Measurements from ENCODE around the gene SMARCA2. TPM values are rescaled to one million over a fixed set of nuclear protein-coding genes. Genes with fewer than 3 reads are reported as not detected.

SMARCA2 gene
- polyA plus RNA-seq, 3 donors from 2014 or later: 20.1 to 41.4 (median 25.2) TPM

DNA sequence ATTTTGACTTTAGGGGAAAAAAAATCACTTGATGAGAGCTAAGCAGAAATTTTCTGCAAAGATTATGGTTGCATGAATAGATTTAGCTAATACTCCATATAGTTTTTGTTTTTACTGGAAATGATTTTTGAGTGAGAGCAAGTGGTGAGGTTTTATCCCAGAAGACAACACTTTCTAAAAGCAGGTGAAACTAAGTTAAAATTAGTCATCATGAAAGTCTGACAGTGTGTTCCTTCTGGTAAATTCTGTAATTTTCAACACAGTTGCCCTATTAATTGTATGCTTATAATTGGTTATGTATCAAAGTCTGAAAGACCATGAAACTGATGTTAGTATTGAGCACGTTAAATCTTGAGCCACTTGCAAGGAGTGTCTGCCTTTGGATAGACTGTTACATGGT is 91.5 kb downstream of the SMARCA2 start:
- H3K4me1 Mint-ChIP-seq: no peaks in the 10 kb centered on the region
- peak overlapping the region in 1 of 6 donors; percentile 11 for H3K27ac Mint-ChIP-seq

DNA sequence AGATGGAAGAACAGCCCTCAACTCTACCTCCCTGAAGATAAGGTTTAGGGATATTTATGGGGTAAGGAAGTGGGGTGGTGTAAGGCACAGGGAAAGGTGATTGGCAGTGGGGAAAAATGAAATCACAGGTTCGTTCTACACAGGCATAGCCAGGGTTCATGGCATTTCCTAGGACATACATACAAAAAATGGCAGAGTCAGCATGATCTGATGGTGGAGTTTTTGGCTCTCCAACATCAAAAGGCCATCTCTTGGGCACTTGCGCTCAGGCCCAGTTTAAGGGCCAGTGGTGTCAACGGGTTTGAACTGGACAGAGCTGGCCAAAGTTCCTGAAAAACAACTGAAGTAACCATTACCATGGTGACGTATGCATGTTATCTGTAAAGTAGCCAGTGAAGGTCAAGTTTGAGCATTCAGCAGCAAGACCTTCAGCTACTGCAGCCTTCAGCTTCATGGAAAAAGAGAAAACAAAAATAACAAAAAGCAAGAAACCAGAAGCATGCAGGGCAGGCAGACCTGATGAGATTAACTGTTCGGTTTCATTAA is 92.8 kb downstream of the SMARCA2 start:
- Mint-ChIP-seq H3K4me3 (no peak overlapping the region), H3K27me3 (ENCODE audit: low read depth in 3 of 3) (no peaks in the 10 kb centered on the region), H3K36me3 (peaks cover 28 to 67% (median 39%) of the 10 kb centered on the region in 3 donors), H3K9me3 (no peaks in the 10 kb centered on the region), H3K4me1 (no peaks in the 10 kb centered on the region), H3K27ac (peak overlapping the region in 3 of 6 donors; percentile 7 to 44 (median 14))
- no peak for DNase-seq

More for the DNA sequence above, 91.5 kb downstream of the SMARCA2 start:
- DNase-seq: no peak
- Mint-ChIP-seq H3K4me3 (no peak overlapping the region), H3K36me3 (peaks cover 19 to 62% (median 36%) of the 10 kb centered on the region in 3 donors), H3K9me3 (no peaks in the 10 kb centered on the region), H3K27me3 (ENCODE audit: low read depth in 3 of 3) (no peaks in the 10 kb centered on the region)

DNA sequence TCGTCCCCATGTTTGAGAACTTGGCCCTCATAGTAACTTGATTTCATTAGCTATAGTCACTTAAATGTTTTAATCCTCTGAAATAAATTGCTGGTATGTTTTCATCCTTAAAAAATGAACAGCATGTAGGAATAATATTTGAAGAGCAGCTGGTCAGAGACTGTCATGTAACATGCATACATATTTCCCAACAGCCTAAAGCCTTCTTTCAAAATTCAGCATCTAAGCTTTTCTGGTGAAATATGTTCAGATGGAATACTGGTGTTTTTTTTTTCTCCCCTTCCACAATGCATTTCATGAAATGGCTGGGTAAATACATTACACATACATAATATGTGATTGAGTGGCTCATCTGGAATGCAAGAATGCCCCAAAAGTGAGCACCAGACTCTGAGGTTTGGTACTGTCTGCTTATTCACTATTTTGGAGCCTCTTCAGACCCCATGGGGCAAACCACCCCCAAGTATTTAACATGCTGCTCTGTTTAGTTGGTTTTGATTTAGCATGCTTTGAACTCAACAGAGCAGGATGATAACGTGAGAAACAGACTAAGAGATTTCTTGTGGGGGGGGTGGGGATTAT is 94.0 kb downstream of the SMARCA2 start:
- no peak overlapping the region for H3K27ac Mint-ChIP-seq
- no peaks in the 10 kb centered on the region for H3K27me3 Mint-ChIP-seq (ENCODE audit: low read depth in 3 of 3)
- DNase-seq: no peak
- no peak overlapping the region for H3K4me3 Mint-ChIP-seq
- H3K36me3 Mint-ChIP-seq: peaks cover 28 to 65% (median 42%) of the 10 kb centered on the region in 3 donors
- no peaks in the 10 kb centered on the region for H3K9me3 Mint-ChIP-seq
- no peaks in the 10 kb centered on the region for H3K4me1 Mint-ChIP-seq

DNA sequence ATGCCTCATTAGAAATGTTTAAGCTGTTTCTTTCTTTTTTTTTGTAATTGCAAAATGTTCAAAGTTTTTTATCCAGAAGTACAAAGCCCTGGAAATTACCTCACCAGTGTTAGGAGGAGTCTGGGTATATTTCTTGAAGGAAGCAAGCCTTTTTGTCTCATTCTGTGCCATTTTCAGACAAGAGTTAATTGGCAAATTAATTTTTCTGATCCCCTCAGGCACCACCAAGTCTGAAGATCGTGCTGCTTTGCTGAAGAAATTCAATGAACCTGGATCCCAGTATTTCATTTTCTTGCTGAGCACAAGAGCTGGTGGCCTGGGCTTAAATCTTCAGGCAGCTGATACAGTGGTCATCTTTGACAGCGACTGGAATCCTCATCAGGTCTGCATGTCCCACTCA is 94.9 kb downstream of the SMARCA2 start:
- Mint-ChIP-seq H3K4me3 (no peak overlapping the region), H3K27me3 (ENCODE audit: low read depth in 3 of 3) (no peaks in the 10 kb centered on the region), H3K27ac (peak overlapping the region in 2 of 6 donors; percentile 55 to 58), H3K4me1 (no peaks in the 10 kb centered on the region), H3K36me3 (peaks cover 33 to 62% (median 37%) of the 10 kb centered on the region in 3 donors), H3K9me3 (no peaks in the 10 kb centered on the region)
- no peak for DNase-seq

DNA sequence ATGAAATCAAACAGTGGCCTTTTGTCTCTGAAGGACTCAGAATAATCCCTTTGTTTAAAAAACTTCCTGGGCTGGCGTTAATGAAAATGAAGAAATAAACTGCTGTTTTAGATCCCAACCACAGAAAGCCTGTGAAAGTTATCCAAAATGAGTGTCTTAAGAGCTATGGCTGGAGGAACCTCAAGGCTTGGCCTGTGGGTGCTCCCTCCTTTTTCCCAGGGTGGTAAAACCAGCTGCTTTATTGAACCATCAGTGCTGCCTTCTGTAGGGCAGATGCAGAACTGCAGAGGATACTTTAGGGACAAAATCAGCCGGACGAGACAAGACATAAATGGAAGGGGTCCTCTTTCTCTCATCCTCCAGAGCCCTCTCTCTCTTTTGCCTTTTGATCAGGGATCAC is 100.9 kb downstream of the SMARCA2 start:
- Mint-ChIP-seq H3K9me3 (no peaks in the 10 kb centered on the region), H3K4me1 (no peaks in the 10 kb centered on the region), H3K4me3 (no peak overlapping the region), H3K36me3 (peaks cover 41 to 74% (median 52%) of the 10 kb centered on the region in 3 donors), H3K27ac (no peak overlapping the region), H3K27me3 (ENCODE audit: low read depth in 3 of 3) (no peaks in the 10 kb centered on the region)
- DNase-seq: no peak

DNA sequence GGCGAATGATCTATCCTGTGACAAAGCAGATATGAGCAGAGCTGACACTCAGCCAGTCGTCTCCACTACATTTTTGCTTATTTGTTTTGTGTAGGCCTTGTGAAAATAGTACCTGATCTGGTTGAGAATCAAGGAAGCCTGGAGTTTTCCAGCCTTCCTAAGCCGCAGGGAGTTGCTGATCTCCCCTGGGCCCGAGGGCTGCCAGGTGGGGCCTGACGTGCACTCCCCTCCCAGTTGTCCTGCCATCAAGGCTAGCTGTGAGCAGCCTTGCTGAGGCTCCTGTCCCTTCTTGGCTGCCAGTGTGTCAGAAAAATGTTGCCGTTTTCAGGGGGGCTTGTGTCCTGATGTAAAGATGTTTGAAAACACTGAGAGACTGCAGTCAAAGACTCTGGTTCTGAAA is 102.4 kb downstream of the SMARCA2 start:
- Mint-ChIP-seq H3K27ac (peak overlapping the region in 1 of 6 donors; percentile 12), H3K9me3 (no peaks in the 10 kb centered on the region), H3K27me3 (ENCODE audit: low read depth in 3 of 3) (no peaks in the 10 kb centered on the region), H3K36me3 (peaks cover 36 to 65% (median 45%) of the 10 kb centered on the region in 3 donors), H3K4me3 (no peak overlapping the region), H3K4me1 (no peaks in the 10 kb centered on the region)
- no peak for DNase-seq

DNA sequence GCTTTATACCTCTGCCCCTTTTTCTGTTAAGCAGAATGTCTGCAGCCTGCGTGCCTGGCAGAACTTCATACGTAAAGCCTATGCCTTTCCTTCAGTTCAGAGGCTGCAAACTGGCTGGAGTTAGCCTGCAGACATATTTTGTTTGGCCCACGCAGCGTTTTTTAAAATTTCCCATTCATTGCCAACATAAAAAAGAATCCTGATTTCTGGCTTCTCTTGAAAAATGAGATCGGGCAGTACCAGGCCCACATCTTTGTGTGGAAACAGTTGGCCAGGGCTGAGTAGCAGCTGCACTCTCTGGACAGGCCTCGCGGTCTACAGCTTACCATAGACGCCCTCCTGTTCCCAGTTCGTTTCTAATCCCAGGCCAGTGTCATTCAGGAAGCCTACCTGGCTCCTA is 104.4 kb downstream of the SMARCA2 start:
- peaks cover 4 to 6% of the 10 kb centered on the region in 2 donors for H3K4me1 Mint-ChIP-seq
- no peaks in the 10 kb centered on the region for H3K9me3 Mint-ChIP-seq
- H3K27ac Mint-ChIP-seq: no peak overlapping the region
- H3K4me3 Mint-ChIP-seq: no peak overlapping the region
- peaks cover 0 to 1% (median 0%) of the 10 kb centered on the region in 3 donors for H3K27me3 Mint-ChIP-seq (ENCODE audit: low read depth in 3 of 3)
- no peak for DNase-seq
- peaks cover 29 to 78% (median 44%) of the 10 kb centered on the region in 3 donors for H3K36me3 Mint-ChIP-seq

DNA sequence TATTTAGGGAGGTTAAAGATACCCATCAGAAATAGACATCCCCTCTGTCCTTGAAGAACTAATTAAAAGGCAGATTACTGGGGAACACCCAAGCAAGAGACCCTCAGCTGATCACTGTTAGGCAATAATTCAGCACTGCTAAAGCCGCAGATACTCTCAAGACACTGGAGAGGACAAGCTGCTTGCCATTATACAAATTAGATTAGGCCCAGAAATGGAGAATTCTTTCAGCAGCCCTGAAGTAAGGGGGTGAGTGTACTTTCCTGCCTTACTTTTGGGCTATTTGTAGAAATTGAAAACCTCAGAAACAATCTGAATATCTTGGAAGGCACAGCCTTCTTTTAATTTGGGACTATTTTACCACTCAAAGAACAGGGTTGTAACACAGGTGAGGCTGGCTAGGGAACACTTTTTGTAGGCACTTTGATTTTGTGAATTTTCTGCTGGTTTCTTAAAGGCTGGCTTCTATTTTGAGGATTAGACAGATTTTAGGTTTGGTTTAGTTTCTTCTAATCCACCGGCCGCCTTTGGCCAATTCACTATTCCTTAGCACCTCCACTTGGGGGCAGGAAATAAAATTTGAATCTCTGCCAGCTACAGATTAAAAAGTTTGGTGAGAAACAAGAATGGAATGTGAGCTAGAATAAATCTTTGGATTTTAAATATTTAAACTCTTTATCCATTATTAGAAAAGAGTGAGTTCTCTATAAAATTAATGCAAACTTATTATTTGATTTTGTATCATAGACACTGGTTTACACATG is 106.0 kb downstream of the SMARCA2 start:
- Mint-ChIP-seq H3K4me1 (peaks cover 19 to 21% of the 10 kb centered on the region in 2 donors), H3K4me3 (no peak overlapping the region), H3K36me3 (peaks cover 20 to 72% (median 44%) of the 10 kb centered on the region in 3 donors), H3K27ac (peak overlapping the region in 4 of 6 donors; percentile 12 to 71 (median 21)), H3K9me3 (no peaks in the 10 kb centered on the region), H3K27me3 (ENCODE audit: low read depth in 3 of 3) (peaks cover 0 to 1% (median 0%) of the 10 kb centered on the region in 3 donors)
- DNase-seq: no peak

DNA sequence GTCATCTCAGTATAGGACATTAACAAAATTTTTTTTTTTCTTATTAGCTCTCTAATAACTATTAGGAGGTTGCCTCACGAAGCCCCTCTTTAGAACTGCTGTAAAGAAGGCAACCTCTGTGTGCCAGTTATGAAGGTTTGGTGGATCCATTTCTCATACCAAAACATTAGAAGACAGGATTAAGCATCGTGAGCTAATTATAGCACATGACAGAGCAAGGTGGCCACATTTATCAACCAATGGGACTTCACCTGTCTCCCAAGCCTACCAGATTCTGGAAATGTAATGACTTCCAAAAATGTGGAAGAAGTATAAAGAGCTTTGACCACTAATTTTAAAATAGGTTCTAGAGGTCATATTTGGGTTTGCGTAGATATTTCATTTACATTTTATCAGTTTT is 107.2 kb downstream of the SMARCA2 start:
- peaks cover 0 to 1% (median 0%) of the 10 kb centered on the region in 3 donors for H3K27me3 Mint-ChIP-seq (ENCODE audit: low read depth in 3 of 3)
- H3K4me3 Mint-ChIP-seq: no peak overlapping the region
- DNase-seq: no peak
- H3K36me3 Mint-ChIP-seq: peaks cover 20 to 60% (median 46%) of the 10 kb centered on the region in 3 donors
- H3K4me1 Mint-ChIP-seq: peaks cover 31 to 33% of the 10 kb centered on the region in 2 donors
- H3K9me3 Mint-ChIP-seq: no peaks in the 10 kb centered on the region
- H3K27ac Mint-ChIP-seq: peak overlapping the region in 1 of 6 donors; percentile 6

DNA sequence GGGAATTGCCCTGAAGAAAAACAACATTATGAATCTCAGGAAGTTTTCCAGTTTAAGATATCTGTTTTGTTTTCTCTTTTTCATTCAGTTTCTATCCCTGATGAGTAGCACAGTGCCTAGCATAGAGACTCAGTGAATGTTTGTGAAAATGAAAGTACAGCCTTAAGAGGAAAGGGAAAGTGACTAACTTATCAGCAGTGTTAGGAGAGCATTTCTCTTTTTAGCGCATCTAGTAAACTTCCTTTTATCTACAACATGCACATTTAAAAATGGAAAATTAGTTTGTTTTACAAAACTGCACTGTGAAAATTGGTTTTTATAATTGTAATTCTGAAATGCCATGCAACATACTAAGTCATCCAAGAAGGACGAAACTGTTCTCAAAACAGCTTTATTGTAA is 110.8 kb downstream of the SMARCA2 start:
- DNase-seq: peak; percentile 12 to 29 (median 18)
- H3K36me3 Mint-ChIP-seq: peaks cover under 1 to 32% (median 27%) of the 10 kb centered on the region in 3 donors
- H3K4me3 Mint-ChIP-seq: peak overlapping the region; percentile 51 to 74 (median 61)
- peak overlapping the region; percentile 23 to 84 (median 66) for H3K27ac Mint-ChIP-seq
- H3K9me3 Mint-ChIP-seq: no peaks in the 10 kb centered on the region
- peaks cover 0 to 1% (median 0%) of the 10 kb centered on the region in 3 donors for H3K27me3 Mint-ChIP-seq (ENCODE audit: low read depth in 3 of 3)
- peaks cover 48 to 66% of the 10 kb centered on the region in 2 donors for H3K4me1 Mint-ChIP-seq

DNA sequence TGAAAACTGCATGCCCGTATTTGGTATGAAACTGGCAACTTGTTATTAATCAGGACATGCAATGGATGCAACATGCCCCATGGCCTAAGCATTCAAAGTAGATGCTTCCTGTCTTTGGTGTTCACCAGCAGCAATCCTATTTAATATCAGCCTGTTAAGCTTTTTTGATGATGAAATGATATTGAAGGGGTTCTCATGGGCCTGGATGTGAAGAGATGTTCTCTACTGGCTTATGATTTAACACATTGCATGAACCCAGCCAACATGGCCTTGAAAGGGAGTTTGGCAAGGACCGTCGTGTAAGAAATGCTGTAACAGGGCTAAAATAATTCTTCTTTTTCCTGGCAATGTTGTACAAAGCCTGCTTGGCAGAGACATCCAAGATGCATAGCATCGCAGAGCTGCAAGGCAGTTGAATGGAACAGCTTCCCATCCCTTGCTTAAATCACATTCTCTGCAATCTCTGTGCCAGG is 111.2 kb downstream of the SMARCA2 start:
- Mint-ChIP-seq H3K4me1 (peaks cover 52 to 71% of the 10 kb centered on the region in 2 donors), H3K9me3 (no peaks in the 10 kb centered on the region), H3K4me3 (peak overlapping the region; percentile 51 to 74 (median 61)), H3K27ac (peak overlapping the region; percentile 23 to 84 (median 66)), H3K27me3 (ENCODE audit: low read depth in 3 of 3) (peaks cover 0 to 1% (median 0%) of the 10 kb centered on the region in 3 donors), H3K36me3 (peaks cover 0 to 29% (median 25%) of the 10 kb centered on the region in 3 donors)
- DNase-seq: no peak

DNA sequence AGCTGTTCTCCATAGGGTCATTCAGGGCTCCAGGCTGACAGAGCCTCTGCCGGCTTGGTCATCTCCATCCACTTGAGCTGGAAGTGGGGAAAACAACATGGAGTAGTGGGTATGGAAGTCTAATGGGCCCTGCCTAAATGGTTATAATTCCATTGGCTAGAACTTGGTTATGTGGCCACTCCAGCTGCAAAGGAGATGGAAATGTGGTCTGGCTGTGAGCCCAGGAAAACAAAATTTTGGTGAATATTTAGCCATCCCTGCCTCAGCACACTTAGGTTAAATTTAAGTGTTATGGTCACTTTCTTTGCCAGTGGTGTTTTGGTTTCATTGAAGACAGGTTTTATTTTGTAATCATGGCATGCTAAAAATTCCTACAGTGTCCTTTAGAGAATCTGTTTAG is 112.3 kb downstream of the SMARCA2 start:
- no peak for DNase-seq
- H3K27me3 Mint-ChIP-seq (ENCODE audit: low read depth in 3 of 3): peaks cover 0 to 1% (median 0%) of the 10 kb centered on the region in 3 donors
- no peaks in the 10 kb centered on the region for H3K9me3 Mint-ChIP-seq
- no peak overlapping the region for H3K4me3 Mint-ChIP-seq
- H3K4me1 Mint-ChIP-seq: peaks cover 59 to 81% of the 10 kb centered on the region in 2 donors
- H3K27ac Mint-ChIP-seq: peak overlapping the region in 4 of 6 donors; percentile 22 to 60 (median 40)
- peaks cover 0 to 26% (median 23%) of the 10 kb centered on the region in 3 donors for H3K36me3 Mint-ChIP-seq

DNA sequence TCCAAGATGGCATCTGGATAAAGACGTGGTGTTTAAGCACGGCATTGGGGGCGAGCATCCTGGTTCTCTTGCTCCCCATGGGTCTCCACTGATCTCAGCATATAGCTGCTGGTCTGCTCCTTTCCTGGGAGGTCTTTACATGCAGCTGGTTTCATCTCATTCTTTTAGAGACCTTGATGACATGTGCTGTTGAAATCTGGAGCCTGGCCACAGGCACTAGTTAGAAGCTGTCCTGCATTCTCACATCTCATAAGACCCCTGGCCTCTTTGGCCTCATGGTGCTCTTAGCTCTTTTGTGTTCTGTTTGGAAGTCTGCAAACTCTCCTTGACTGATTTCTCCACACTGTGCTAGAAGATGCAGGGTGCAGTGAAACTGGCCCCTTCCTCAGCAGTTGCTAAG is 113.0 kb downstream of the SMARCA2 start:
- peaks cover 0 to 20% (median 19%) of the 10 kb centered on the region in 3 donors for H3K36me3 Mint-ChIP-seq
- DNase-seq: no peak
- H3K4me3 Mint-ChIP-seq: peak overlapping the region in 1 of 5 donors; percentile 19
- peaks cover 59 to 86% of the 10 kb centered on the region in 2 donors for H3K4me1 Mint-ChIP-seq
- H3K27me3 Mint-ChIP-seq (ENCODE audit: low read depth in 3 of 3): peaks cover 0 to 1% (median under 1%) of the 10 kb centered on the region in 3 donors
- H3K27ac Mint-ChIP-seq: peak overlapping the region in 5 of 6 donors; percentile 9 to 30 (median 15)
- H3K9me3 Mint-ChIP-seq: no peaks in the 10 kb centered on the region

All from immature natural killer cell (primary cell).